HepG2 (cell line): ENCODE measurements around the gene FBLIM1. TPM values are rescaled to one million over a fixed set of nuclear protein-coding genes. Genes with fewer than 3 reads are reported as not detected.

Experiments used
- ATAC-seq: fragments of 200-7000 bp; cut with Tn5 transposase; 3 replicates; pipeline ENCODE4 v1.9.1; 2020; ENCODE audit warnings: mild to moderate bottlenecking, moderate library complexity
- BruUV-seq: library from RNA; stranded (reverse); fragments of 400-500 nt; replicated peaks from 2 replicates; lab custom pipeline; 2021; lab: Mats Ljungman, UMichigan
- CTCF ChIA-PET: fragments of 300-600 bp; formaldehyde crosslinking; extraction: SDS; loops from one replicate; lab custom pipeline; 2021; ENCODE audit warnings: low total read pairs, inconsistent platforms, low intra/inter-chr PET ratio; lab: Yijun Ruan, JAX
- POLR2A ChIA-PET: fragments of 350-600 bp; sonication (Branson Sonifier 250); formaldehyde crosslinking; loops from one replicate; lab custom pipeline; 2020; ENCODE audit warnings: antibody characterized with exemption, inconsistent platforms; lab: Yijun Ruan, JAX
- DNase-seq: peaks from one replicate; pipeline ENCODE4 v3.0.0-alpha.2; 2015; ENCODE audit warnings: low spot score
- FAIRE-seq: peaks from 3 replicates; lab custom pipeline; 2011; peaks lifted over from hg19 to GRCh38; lab: Jason Lieb, UNC
- H2AFZ ChIP-seq: one replicate; pipeline ENCODE4 v1.6.1; 2011; ENCODE audit warnings: low read length, inconsistent platforms
- H3K27ac ChIP-seq: fragments of 300-600 bp; 3 replicates; pipeline ENCODE4 v1.8.0; 2011; ENCODE audit warnings: mixed run types, mild to moderate bottlenecking, mixed read lengths, low read length, inconsistent platforms; ENCODE audit not compliant: insufficient read depth; ENCODE audit errors: extremely low read length
- H3K27me3 ChIP-seq, 2 experiments: fragments of 200-600 bp in 1 of 2; 2 replicates in 1 of 2; 3 replicates in 1 of 2; pipeline versions ENCODE4 v1.6.0 to v1.8.0; 2011; ENCODE audit warnings: low read length in 2 of 2, mild to moderate bottlenecking in 2 of 2, moderate library complexity in 2 of 2, inconsistent platforms in 1 of 2; ENCODE audit not compliant: insufficient read depth in 2 of 2, control insufficient read depth in 1 of 2
- H3K36me3 ChIP-seq, 2 experiments: fragments of 200-600 bp in 1 of 2; replicated peaks in 1 of 2; 2 replicates in 1 of 2; 3 replicates in 1 of 2; pipeline versions ENCODE4 v1.5.1 to v1.8.0; 2011; ENCODE audit warnings: low read length in 2 of 2, inconsistent platforms in 1 of 2; ENCODE audit not compliant: insufficient read depth in 2 of 2, control insufficient read depth in 1 of 2
- H3K4me1 ChIP-seq: 2 replicates; pipeline ENCODE4 v1.5.1; 2012; ENCODE audit warnings: low read length, inconsistent platforms; ENCODE audit not compliant: insufficient read depth
- H3K4me2 ChIP-seq: 2 replicates; pipeline ENCODE4 v1.6.0; 2011; ENCODE audit warnings: low read depth, low read length, inconsistent platforms
- H3K4me3 ChIP-seq, 3 experiments: fragments of 200-600 bp in 1 of 3; sonication (generic), shearing (Covaris generic) in 1 of 3; replicated peaks in 1 of 3; 2 replicates each; pipeline ENCODE4 v1.5.1; 2011 to 2016; ENCODE audit warnings: low read length in 3 of 3, inconsistent platforms in 2 of 3, low read depth in 2 of 3, mild to moderate bottlenecking in 2 of 3, control low read depth in 1 of 3, mixed read lengths in 1 of 3; ENCODE audit not compliant: insufficient read depth in 1 of 3
- H3K79me2 ChIP-seq: one replicate; pipeline ENCODE4 v1.6.1; 2011; ENCODE audit warnings: low read length, inconsistent platforms; ENCODE audit not compliant: insufficient read depth
- H3K9ac ChIP-seq: 2 replicates; pipeline ENCODE4 v1.6.0; 2011; ENCODE audit warnings: mild to moderate bottlenecking, low read depth, low read length, inconsistent platforms; ENCODE audit not compliant: insufficient read depth
- H3K9me3 ChIP-seq: 2 replicates; pipeline ENCODE4 v1.5.1; 2012; ENCODE audit warnings: mild to moderate bottlenecking, low read length
- H4K20me1 ChIP-seq: 2 replicates; pipeline ENCODE4 v1.6.0; 2011; ENCODE audit warnings: inconsistent platforms, mild to moderate bottlenecking, low read length, moderate library complexity; ENCODE audit not compliant: insufficient read depth
- ARID2 ChIP-seq: sonication (generic); formaldehyde crosslinking; IDR thresholded peaks from 2 replicates; pipeline ENCODE4 v1.8.1; 2022; ENCODE audit warnings: mild to moderate bottlenecking, missing genetic modification reagents, borderline replicate concordance
- ATF6 ChIP-seq: sonication (generic); formaldehyde crosslinking; conservative IDR thresholded peaks from 2 replicates; pipeline ENCODE4 v1.4.0; 2020; ENCODE audit warnings: missing genetic modification reagents
- EED ChIP-seq: sonication (generic); formaldehyde crosslinking; IDR thresholded peaks from 2 replicates; pipeline ENCODE4 v1.5.0; 2020; ENCODE audit warnings: mild to moderate bottlenecking, missing genetic modification reagents
- ETV5 ChIP-seq: IDR thresholded peaks from 2 replicates; pipeline ENCODE4 v1.6.1; 2018; ENCODE audit warnings: missing biosample characterization, missing genetic modification reagents, inconsistent platforms, borderline replicate concordance
- HDAC2 ChIP-seq: sonication (generic); formaldehyde crosslinking; IDR thresholded peaks from 2 replicates; pipeline ENCODE4 v1.4.0; 2020; ENCODE audit warnings: missing genetic modification reagents
- KDM4B ChIP-seq: sonication (generic); formaldehyde crosslinking; IDR thresholded peaks from 2 replicates; pipeline ENCODE4 v1.4.0; 2020; ENCODE audit warnings: missing genetic modification reagents
- NAIF1 ChIP-seq: sonication (generic); formaldehyde crosslinking; IDR thresholded peaks from 2 replicates; pipeline ENCODE4 v1.5.0; 2020; ENCODE audit warnings: mild to moderate bottlenecking, missing genetic modification reagents, borderline replicate concordance
- PAWR ChIP-seq: sonication (generic); formaldehyde crosslinking; IDR thresholded peaks from 2 replicates; pipeline ENCODE4 v1.4.0; 2020; ENCODE audit warnings: missing genetic modification reagents, mild to moderate bottlenecking, borderline replicate concordance
- SKI ChIP-seq: fragments of 450-650 bp; IDR thresholded peaks from one replicate; pipeline ENCODE4 v1.6.1; 2018; ENCODE audit warnings: mild to moderate bottlenecking; ENCODE audit not compliant: partially characterized antibody
- SPEN ChIP-seq: sonication (generic); formaldehyde crosslinking; IDR thresholded peaks from 2 replicates; pipeline ENCODE4 v1.5.1; 2020; ENCODE audit warnings: low read depth, mild to moderate bottlenecking, missing genetic modification reagents
- ZNF10 ChIP-seq: sonication (generic); formaldehyde crosslinking; IDR thresholded peaks from 2 replicates; pipeline ENCODE4 v1.4.0; 2020; ENCODE audit warnings: mild to moderate bottlenecking, low read depth, missing genetic modification reagents, borderline replicate concordance
- ZNF362 ChIP-seq: sonication (generic); formaldehyde crosslinking; IDR thresholded peaks from 2 replicates; pipeline ENCODE4 v1.4.0; 2020; ENCODE audit warnings: missing genetic modification reagents, mild to moderate bottlenecking, borderline replicate concordance
- ZNF550 ChIP-seq: sonication (generic); formaldehyde crosslinking; IDR thresholded peaks from 2 replicates; pipeline ENCODE4 v1.4.0; 2020; ENCODE audit warnings: mild to moderate bottlenecking, missing genetic modification reagents, borderline replicate concordance
- ZNF552 ChIP-seq: sonication (generic); formaldehyde crosslinking; IDR thresholded peaks from 2 replicates; pipeline ENCODE4 v1.9.0; 2022; ENCODE audit warnings: missing genetic modification reagents, mild to moderate bottlenecking, borderline replicate concordance
- ZNF562 ChIP-seq: sonication (generic); formaldehyde crosslinking; IDR thresholded peaks from 2 replicates; pipeline ENCODE4 v1.8.0; 2022; ENCODE audit warnings: missing genetic modification reagents, borderline replicate concordance
- ZNF570 ChIP-seq: sonication (generic); formaldehyde crosslinking; IDR thresholded peaks from 2 replicates; pipeline ENCODE4 v1.4.0; 2020; ENCODE audit warnings: mild to moderate bottlenecking, missing genetic modification reagents, borderline replicate concordance
- WGBS: methylation state at CpG from one replicate; pipeline ENCODE4 v1.1.6; 2017; ENCODE audit warnings: low lambda C conversion rate; 5-methylcytosine and 5-hydroxymethylcytosine counted together
- in situ Hi-C: cut with HindIII; loops from 2 replicates; pipeline ENCODE4 v1.10.0; 2017; ENCODE audit warnings: low pct_unique_long_range_greater_than_20kb; ENCODE audit not compliant: extremely low pct_ligation_motif_present
- intact Hi-C: fragments of 100-400 bp; cut with micrococcal nuclease; formaldehyde crosslinking; loops from one replicate; pipeline ENCODE4 v1.10.0; 2022; ENCODE audit not compliant: unreplicated experiment
- polyA plus RNA-seq, 8 experiments: library from polyadenylated mRNA; depleted of rRNA in 3 of 8; stranded (reverse) in 7 of 8; unstranded in 1 of 8; fragments of >200 nt; fragmentation: Illumina TruSeq in 4 of 8; extraction: Trizol in 4 of 8; gene quantifications; 2 replicates each; pipeline versions ENCODE4 v1.2.1 to v1.2.3, GENCODE V29; 2011 to 2016; ENCODE audit warnings: low read depth in 4 of 8, missing spikeins in 1 of 8, mixed read lengths in 1 of 8; ENCODE audit not compliant: insufficient read depth in 1 of 8
- total RNA-seq, 5 experiments: library from RNA; depleted of rRNA; stranded (reverse); fragments of >200 nt; fragmentation: Illumina TruSeq; extraction: Trizol; gene quantifications; 2 replicates each; pipeline ENCODE4 v1.2.3, GENCODE V29; 2016; ENCODE audit warnings: low read depth in 1 of 5

The FBLIM1 gene
- total and polyA plus RNA-seq, 2 of the 13 experiments (the other 11 are each of a cell fraction or from before 2014, with no cell fraction given): 10.6 to 23.0 TPM

- H3K36me3 ChIP-seq: no peaks in the 10 kb centered on the region
- H3K4me1 ChIP-seq: peaks cover 72% of the 10 kb centered on the region
- in situ Hi-C loops (no loop called here), intact Hi-C loops (no loop called here)
- H2AFZ ChIP-seq: no peak overlapping the region
- H3K4me3 ChIP-seq: no peak overlapping the region
- BruUV-seq: no TSS peak
- no peak overlapping the region for H3K27ac ChIP-seq
- H3K4me2 ChIP-seq: no peak overlapping the region
- no peak for DNase-seq
- TF ChIP-seq ZNF570 (no peak), SPEN (CRISPR knock-in tag) (no peak), EED (no peak), HDAC2 (CRISPR knock-in tag) (no peak), ZNF552 (CRISPR knock-in tag) (no peak)
- no peaks in the 10 kb centered on the region for H3K9me3 ChIP-seq
- no peak for ATAC-seq
- peaks cover 12% of the 10 kb centered on the region for H3K79me2 ChIP-seq
- FAIRE-seq: no peak
- 35% methylated on average over 1 of the region's 1 CpG for WGBS
- H3K9ac ChIP-seq: no peak overlapping the region
- POLR2A ChIA-PET: interaction anchor here (2.0 kb wide), 1 partner anchor 17 kb away, joined by 6 read pairs; the partner anchor contains the start of gene SPEN
- no peaks in the 10 kb centered on the region; a peak in 1 of 5 replicates for H3K27me3 ChIP-seq
- CTCF ChIA-PET: no interaction called here
- no peaks in the 10 kb centered on the region for H4K20me1 ChIP-seq
These were observed 71.7 kb downstream of the FBLIM1 start for GRCh38 chr1:15830258-15830657.

GRCh38 chr1:15833069-15833679, 74.6 kb downstream of the FBLIM1 start:
- no TSS peak for BruUV-seq
- no peak for FAIRE-seq
- no peak overlapping the region for H2AFZ ChIP-seq
- no peak for TF ChIP-seq ATF6 (CRISPR knock-in tag)
- TF ChIP-seq ZNF10 (CRISPR knock-in tag): no peak
- no peak for TF ChIP-seq ZNF550 (CRISPR knock-in tag)
- 0 out of 2 replicates have a peak, but pooled peaks have one; percentile 17 for TF ChIP-seq ZNF362 (CRISPR knock-in tag)
- no peak for TF ChIP-seq ETV5 (CRISPR knock-in tag)
- no peak for TF ChIP-seq PAWR (CRISPR knock-in tag)
- TF ChIP-seq NAIF1 (CRISPR knock-in tag): no peak
- no peak for TF ChIP-seq ARID2 (CRISPR knock-in tag)
- TF ChIP-seq ZNF562 (CRISPR knock-in tag): no peak
- TF ChIP-seq KDM4B (CRISPR knock-in tag): no peak
- no peak for TF ChIP-seq SKI

More at GRCh38 chr1:15833069-15833679, 74.6 kb downstream of the FBLIM1 start:
- intact Hi-C loops (no loop called here), in situ Hi-C loops (no loop called here)
- Histone ChIP-seq H3K27ac (peak overlapping the region; percentile 100), H4K20me1 (no peaks in the 10 kb centered on the region), H3K36me3 (no peaks in the 10 kb centered on the region), H3K4me1 (peaks cover 70% of the 10 kb centered on the region), H3K9ac (peak overlapping the region; percentile 98; the same call in 1 of the 2 replicates), H3K4me2 (peak overlapping the region; percentile 93), H3K4me3 (peak overlapping the region; percentile 77 to 83 (median 78)), H3K9me3 (no peaks in the 10 kb centered on the region), H3K79me2 (peaks cover 16% of the 10 kb centered on the region), H3K27me3 (no peaks in the 10 kb centered on the region; a peak in 1 of 5 replicates)
- DNase-seq (no peak), ATAC-seq (no peak)
- ChIA-PET POLR2A (interaction anchor here (1.2 to 4.5 kb wide), 6 partner anchors 13 to 39 kb away, joined by 3 to 208 read pairs (median 6); partner anchors contain the start of genes SPEN and UQCRHL), CTCF (no interaction called here)
- WGBS: 88% methylated on average over 24 of the region's 24 CpGs
